Measurements from ENCODE around the gene INSIG1. TPM values are rescaled to one million over a fixed set of nuclear protein-coding genes. Genes with fewer than 3 reads are reported as not detected.
A peak's percentile ranks its signal among the peaks of the same experiment; 100 is the strongest.

Gene INSIG1
- total and polyA plus RNA-seq, 4 donors, result 54.2 to 264 (median 119) TPM

DNA sequence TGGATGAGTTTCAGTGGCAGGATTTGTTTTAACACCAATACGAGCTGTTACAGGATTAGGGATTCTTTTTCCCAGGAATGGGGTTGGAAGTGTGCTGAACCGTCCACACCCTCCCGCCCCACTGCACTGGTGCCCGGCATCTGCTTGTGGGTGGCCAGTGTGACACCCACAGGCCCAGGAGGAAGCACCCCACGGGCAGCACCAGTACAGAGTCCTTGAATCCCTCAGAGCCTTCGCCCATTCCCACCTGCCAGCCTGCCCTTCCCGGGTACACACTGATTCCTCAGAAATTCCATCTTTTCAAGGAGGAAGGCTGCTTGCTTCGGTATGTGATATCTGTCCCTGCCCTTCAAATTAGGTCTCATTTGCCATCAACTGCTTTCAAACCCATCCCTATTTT, 15.4 kb downstream of the INSIG1 start:
- Histone ChIP-seq H3K4me1 (ENCODE audit: control insufficient read depth in 5 of 5, insufficient read depth in 5 of 5, low read length in 5 of 5) (no peaks in the 10 kb centered on the region), H3K9me3 (ENCODE audit: control insufficient read depth in 4 of 4, insufficient read depth in 3 of 4, low read length in 3 of 4) (peaks cover 0 to 4% (median 0%) of the 10 kb centered on the region in 4 donors), H3K9ac (ENCODE audit: insufficient read depth in 1 of 2, low read length in 2 of 2) (no peak overlapping the region), H3K27ac (ENCODE audit: low read depth in 1 of 2, low read length in 1 of 2) (no peak overlapping the region), H3K36me3 (ENCODE audit: control insufficient read depth in 4 of 4, insufficient read depth in 4 of 4, low read length in 4 of 4) (peaks cover 2 to 12% (median 6%) of the 10 kb centered on the region in 4 donors), H3K27me3 (ENCODE audit: control insufficient read depth in 3 of 3, insufficient read depth in 3 of 3, low read length in 2 of 3) (no peaks in the 10 kb centered on the region), H3K4me3 (no peak overlapping the region)
- TF ChIP-seq, protein P1, sequence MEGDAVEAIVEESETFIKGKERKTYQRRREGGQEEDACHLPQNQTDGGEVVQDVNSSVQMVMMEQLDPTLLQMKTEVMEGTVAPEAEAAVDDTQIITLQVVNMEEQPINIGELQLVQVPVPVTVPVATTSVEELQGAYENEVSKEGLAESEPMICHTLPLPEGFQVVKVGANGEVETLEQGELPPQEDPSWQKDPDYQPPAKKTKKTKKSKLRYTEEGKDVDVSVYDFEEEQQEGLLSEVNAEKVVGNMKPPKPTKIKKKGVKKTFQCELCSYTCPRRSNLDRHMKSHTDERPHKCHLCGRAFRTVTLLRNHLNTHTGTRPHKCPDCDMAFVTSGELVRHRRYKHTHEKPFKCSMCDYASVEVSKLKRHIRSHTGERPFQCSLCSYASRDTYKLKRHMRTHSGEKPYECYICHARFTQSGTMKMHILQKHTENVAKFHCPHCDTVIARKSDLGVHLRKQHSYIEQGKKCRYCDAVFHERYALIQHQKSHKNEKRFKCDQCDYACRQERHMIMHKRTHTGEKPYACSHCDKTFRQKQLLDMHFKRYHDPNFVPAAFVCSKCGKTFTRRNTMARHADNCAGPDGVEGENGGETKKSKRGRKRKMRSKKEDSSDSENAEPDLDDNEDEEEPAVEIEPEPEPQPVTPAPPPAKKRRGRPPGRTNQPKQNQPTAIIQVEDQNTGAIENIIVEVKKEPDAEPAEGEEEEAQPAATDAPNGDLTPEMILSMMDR (IDR thresholded peaks at IDR 0.05; ENCODE audit: control extremely low read depth, extremely low read depth), result no peak
- WGBS, 2 donors, result 79 to 90% methylated on average over 8 of the region's 8 CpGs
- DNase-seq (no peak), ATAC-seq (ENCODE audit: insufficient read depth, low FRiP score) (no peak)

DNA sequence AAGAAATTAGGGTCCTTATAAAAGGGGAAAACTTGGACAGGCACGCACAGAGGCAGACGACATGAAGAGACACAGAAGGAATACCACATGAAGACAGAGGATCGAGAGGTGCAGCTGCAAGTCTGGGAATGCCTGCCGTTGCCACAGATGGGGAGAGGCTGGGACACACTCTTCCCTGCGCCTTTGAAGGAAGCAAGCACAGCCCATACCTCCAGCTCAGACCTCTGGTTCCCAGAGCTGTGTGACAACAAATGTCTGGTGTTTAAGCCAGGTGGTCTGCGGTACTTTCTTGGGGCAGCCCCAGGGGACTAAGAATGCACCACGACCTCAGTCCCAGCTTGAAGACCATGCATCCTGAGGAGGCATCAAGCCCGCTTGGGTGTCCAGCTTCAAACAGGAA, 18.3 kb downstream of the INSIG1 start:
- DNase-seq (no peak), ATAC-seq (ENCODE audit: insufficient read depth, low FRiP score) (no peak)
- H3K9me3 ChIP-seq (ENCODE audit: control insufficient read depth in 4 of 4, insufficient read depth in 3 of 4, low read length in 3 of 4), result peaks cover 0 to 2% (median 0%) of the 10 kb centered on the region in 4 donors
- TF ChIP-seq, protein P1 (IDR thresholded peaks at IDR 0.05; ENCODE audit: control extremely low read depth, extremely low read depth), result no peak
- H3K27me3 ChIP-seq (ENCODE audit: control insufficient read depth in 3 of 3, insufficient read depth in 3 of 3, low read length in 2 of 3), result no peaks in the 10 kb centered on the region
- WGBS, 2 donors, result 75 to 77% methylated on average over 8 of the region's 8 CpGs
- no peak overlapping the region for H3K27ac ChIP-seq (ENCODE audit: low read depth in 1 of 2, low read length in 1 of 2)
- no peak overlapping the region for H3K4me3 ChIP-seq
- no peaks in the 10 kb centered on the region for H3K4me1 ChIP-seq (ENCODE audit: control insufficient read depth in 5 of 5, insufficient read depth in 5 of 5, low read length in 5 of 5)
- no peak overlapping the region for H3K9ac ChIP-seq (ENCODE audit: insufficient read depth in 1 of 2, low read length in 2 of 2)
- H3K36me3 ChIP-seq (ENCODE audit: control insufficient read depth in 4 of 4, insufficient read depth in 4 of 4, low read length in 4 of 4), result no peaks in the 10 kb centered on the region

DNA sequence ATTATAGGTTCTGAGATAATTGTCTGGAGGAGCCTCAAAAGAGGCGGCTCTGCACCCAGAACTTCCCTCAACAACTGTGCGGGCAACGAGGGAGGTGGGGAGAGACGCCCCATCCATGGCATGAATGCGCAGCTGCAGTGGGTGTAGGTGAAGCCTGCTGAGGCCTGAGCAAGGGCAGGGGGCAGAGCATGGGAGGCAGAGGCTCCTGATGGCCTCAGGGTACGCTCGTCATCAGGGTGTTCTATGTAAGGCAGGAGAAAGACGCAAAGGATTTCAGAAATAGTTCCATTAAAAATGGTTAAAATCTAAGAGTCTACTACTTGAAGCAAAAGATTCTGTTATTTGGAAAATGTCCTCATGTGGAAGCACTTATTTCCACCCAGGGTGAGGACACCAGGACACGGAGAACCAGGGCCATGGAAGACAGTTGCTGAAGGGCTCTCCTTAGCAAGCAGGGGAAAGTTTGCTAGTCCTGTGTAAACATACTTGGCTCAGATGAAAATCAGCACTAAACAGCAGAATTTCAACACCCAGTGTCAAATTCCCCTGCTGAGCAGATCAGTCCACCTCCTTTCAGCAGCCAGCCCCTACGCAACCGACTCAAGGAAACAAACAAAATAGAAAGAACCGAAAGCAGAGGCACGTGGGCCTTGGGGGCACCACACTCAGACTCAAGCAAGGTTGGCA, 18.9 kb downstream of the INSIG1 start:
- no peaks in the 10 kb centered on the region for H3K27me3 ChIP-seq (ENCODE audit: control insufficient read depth in 3 of 3, insufficient read depth in 3 of 3, low read length in 2 of 3)
- no peak overlapping the region for H3K27ac ChIP-seq (ENCODE audit: low read depth in 1 of 2, low read length in 1 of 2)
- TF ChIP-seq, protein P1 (IDR thresholded peaks at IDR 0.05; ENCODE audit: control extremely low read depth, extremely low read depth), result no peak
- DNase-seq (peak in 1 of 3 donors; percentile 55), ATAC-seq (ENCODE audit: insufficient read depth, low FRiP score) (peak; percentile 38)
- WGBS, 2 donors, result 72 to 78% methylated on average over 13 of the region's 13 CpGs
- H3K4me3 ChIP-seq, result no peak overlapping the region
- H3K36me3 ChIP-seq (ENCODE audit: control insufficient read depth in 4 of 4, insufficient read depth in 4 of 4, low read length in 4 of 4), result no peaks in the 10 kb centered on the region
- H3K9ac ChIP-seq (ENCODE audit: insufficient read depth in 1 of 2, low read length in 2 of 2), result no peak overlapping the region
- no peaks in the 10 kb centered on the region for H3K4me1 ChIP-seq (ENCODE audit: control insufficient read depth in 5 of 5, insufficient read depth in 5 of 5, low read length in 5 of 5)
- peaks cover 0 to 2% (median 0%) of the 10 kb centered on the region in 4 donors for H3K9me3 ChIP-seq (ENCODE audit: control insufficient read depth in 4 of 4, insufficient read depth in 3 of 4, low read length in 3 of 4)

DNA sequence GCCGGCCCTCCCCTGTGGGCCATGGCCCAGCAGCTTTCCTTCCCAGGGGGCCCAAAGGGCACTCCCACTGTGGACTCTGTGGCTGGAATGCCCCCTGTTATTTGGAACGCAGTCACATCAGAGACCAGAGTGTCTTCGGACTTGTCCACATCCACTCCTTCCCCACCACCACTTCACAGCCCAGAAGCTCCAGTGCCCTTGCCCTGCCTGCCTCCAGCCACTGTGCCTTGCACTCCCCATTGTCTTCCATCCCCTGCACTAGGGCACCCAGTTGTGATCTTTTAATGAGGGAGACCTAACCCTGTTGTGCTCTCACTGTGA, 19.4 kb downstream of the INSIG1 start:
- no peaks in the 10 kb centered on the region for H3K36me3 ChIP-seq (ENCODE audit: control insufficient read depth in 4 of 4, insufficient read depth in 4 of 4, low read length in 4 of 4)
- 72 to 90% methylated on average over 3 of the region's 3 CpGs for WGBS, 2 donors
- no peak for ATAC-seq (ENCODE audit: insufficient read depth, low FRiP score)
- H3K9ac ChIP-seq (ENCODE audit: insufficient read depth in 1 of 2, low read length in 2 of 2), result no peak overlapping the region
- TF ChIP-seq, protein P1 (IDR thresholded peaks at IDR 0.05; ENCODE audit: control extremely low read depth, extremely low read depth), result no peak
- no peak overlapping the region for H3K4me3 ChIP-seq
- no peak overlapping the region for H3K27ac ChIP-seq (ENCODE audit: low read depth in 1 of 2, low read length in 1 of 2)
- no peaks in the 10 kb centered on the region for H3K4me1 ChIP-seq (ENCODE audit: control insufficient read depth in 5 of 5, insufficient read depth in 5 of 5, low read length in 5 of 5)
- H3K27me3 ChIP-seq (ENCODE audit: control insufficient read depth in 3 of 3, insufficient read depth in 3 of 3, low read length in 2 of 3), result no peaks in the 10 kb centered on the region
- H3K9me3 ChIP-seq (ENCODE audit: control insufficient read depth in 4 of 4, insufficient read depth in 3 of 4, low read length in 3 of 4), result peaks cover 0 to 2% (median 0%) of the 10 kb centered on the region in 4 donors
- no peak for DNase-seq
